ENCODE data around the gene P2RY6. TPM values are rescaled to one million over a fixed set of nuclear protein-coding genes. Genes with fewer than 3 reads are reported as not detected.

Gene P2RY6
- total and polyA plus RNA-seq, 12 donors, result 0.83 to 13.0 (median 1.8) TPM

DNA sequence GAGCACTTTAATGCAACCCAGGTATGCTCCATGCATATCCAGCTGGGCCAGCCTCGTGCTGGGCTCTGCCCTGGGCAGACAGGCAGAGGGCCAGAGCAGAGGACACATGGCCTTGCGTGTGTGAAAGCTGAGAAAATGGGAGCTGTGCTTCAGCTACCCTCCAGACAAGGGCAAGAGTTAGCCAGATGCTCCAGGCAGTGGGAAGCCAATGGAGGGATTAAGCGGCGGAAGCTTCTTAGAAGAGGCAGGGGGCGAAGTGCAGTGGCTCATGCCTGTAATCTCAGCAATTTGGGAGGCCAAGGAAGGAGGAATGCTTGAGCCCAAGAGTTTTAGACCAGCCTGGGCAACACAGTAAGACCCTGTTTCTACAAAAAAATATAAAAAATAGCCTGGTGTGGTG, 26.1 kb downstream of the P2RY6 start:
- Histone ChIP-seq H3K4me3 (no peak overlapping the region), H3K36me3 (peaks cover 0 to 16% (median 0%) of the 10 kb centered on the region in 9 donors), H3K9me3 (no peaks in the 10 kb centered on the region), H3K4me1 (peaks cover 0 to 9% (median 7%) of the 10 kb centered on the region in 9 donors), H3K27ac (no peak overlapping the region), H3K27me3 (no peaks in the 10 kb centered on the region)
- intact Hi-C loops (cut with DNase I), result loop anchor here in 3 of 10 donors (5.0 to 10.0 kb wide), 3 partner anchors 94 to 113 kb away; no protein-coding TSS in a partner anchor
- DNase-seq (no peak), ATAC-seq (no peak)
- WGBS, 2 donors, result 86 to 87% methylated on average over 5 of the region's 5 CpGs
- TF ChIP-seq, protein P1, sequence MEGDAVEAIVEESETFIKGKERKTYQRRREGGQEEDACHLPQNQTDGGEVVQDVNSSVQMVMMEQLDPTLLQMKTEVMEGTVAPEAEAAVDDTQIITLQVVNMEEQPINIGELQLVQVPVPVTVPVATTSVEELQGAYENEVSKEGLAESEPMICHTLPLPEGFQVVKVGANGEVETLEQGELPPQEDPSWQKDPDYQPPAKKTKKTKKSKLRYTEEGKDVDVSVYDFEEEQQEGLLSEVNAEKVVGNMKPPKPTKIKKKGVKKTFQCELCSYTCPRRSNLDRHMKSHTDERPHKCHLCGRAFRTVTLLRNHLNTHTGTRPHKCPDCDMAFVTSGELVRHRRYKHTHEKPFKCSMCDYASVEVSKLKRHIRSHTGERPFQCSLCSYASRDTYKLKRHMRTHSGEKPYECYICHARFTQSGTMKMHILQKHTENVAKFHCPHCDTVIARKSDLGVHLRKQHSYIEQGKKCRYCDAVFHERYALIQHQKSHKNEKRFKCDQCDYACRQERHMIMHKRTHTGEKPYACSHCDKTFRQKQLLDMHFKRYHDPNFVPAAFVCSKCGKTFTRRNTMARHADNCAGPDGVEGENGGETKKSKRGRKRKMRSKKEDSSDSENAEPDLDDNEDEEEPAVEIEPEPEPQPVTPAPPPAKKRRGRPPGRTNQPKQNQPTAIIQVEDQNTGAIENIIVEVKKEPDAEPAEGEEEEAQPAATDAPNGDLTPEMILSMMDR (IDR thresholded peaks at IDR 0.05), result no peak

DNA sequence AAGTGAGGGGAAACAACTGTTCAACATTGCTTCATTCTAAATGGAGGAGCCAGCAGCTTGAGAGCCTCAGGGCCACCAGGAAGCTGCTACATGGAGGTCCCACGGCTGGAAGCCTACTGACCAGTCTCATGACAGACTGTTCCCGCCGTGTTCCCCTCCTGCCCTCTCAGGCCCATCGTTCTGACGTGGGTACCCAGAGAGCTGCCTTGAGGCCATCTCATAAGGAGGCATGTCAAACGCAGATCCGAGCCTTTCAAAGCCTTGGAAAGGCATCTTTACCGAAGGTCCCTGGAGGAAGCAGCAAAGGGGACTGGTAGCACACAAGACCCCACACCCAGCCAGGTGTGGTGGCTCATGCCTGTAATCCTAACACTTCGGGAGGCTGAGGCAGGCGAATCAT, 27.6 kb downstream of the P2RY6 start:
- peaks cover 0 to 9% (median 7%) of the 10 kb centered on the region in 9 donors for H3K4me1 ChIP-seq
- intact Hi-C loops (cut with DNase I), result loop anchor here in 4 of 10 donors (5.0 to 10.0 kb wide), 3 partner anchors 93 to 115 kb away; no protein-coding TSS in a partner anchor
- no peaks in the 10 kb centered on the region for H3K9me3 ChIP-seq
- no peak for DNase-seq
- no peak overlapping the region for H3K27ac ChIP-seq
- ATAC-seq, result no peak
- TF ChIP-seq, protein P1 (IDR thresholded peaks at IDR 0.05), result no peak
- no peaks in the 10 kb centered on the region for H3K27me3 ChIP-seq
- H3K4me3 ChIP-seq, result no peak overlapping the region
- 93 to 94% methylated on average over 10 of the region's 10 CpGs for WGBS, 2 donors
- peaks cover 0 to 16% (median 0%) of the 10 kb centered on the region in 9 donors for H3K36me3 ChIP-seq

DNA sequence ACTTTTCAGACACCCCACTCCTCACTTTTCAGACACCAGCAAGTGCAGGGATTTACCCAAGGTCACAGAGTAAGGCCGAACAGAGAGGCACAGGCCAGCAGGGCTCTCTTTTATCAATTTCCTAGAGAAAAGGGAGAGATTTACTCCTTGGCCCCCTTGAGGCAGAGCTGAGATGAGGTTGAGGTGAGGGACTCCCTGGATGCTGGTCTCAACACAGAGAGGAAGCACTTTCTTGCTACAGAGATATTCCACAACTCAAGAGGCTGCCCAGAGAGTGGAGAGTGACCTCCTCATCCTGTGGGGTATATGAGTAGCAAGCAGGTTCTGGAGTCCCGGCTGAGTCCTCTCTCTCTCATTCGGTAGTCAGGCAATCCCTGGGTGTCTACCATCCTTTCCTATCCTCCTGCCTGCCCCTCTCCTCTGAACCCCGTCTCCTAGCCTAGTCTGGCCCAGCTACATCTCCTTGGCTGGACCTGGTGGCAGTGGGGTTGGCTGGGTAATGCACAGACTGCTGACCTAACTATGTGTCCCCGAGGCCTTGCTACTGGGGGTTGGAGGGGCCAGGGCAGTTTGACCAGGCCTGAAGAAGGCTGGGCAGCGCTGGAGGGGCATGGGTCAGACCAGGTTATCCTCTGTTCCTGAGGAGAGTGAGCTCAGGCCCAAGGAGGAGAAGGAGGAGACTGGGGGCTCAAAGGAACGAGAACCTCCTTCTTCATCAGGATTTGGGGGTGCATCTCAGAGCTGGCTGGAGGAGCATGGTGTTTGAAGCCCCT, 34.1 kb downstream of the P2RY6 start:
- Histone ChIP-seq H3K36me3 (peaks cover 0 to 13% (median 0%) of the 10 kb centered on the region in 9 donors), H3K27me3 (peaks cover 0 to 23% (median 0%) of the 10 kb centered on the region in 7 donors), H3K9me3 (no peaks in the 10 kb centered on the region), H3K4me3 (no peak overlapping the region), H3K27ac (peak overlapping the region in 4 of 10 donors; percentile 96 to 100 (median 99)), H3K4me1 (peaks cover 4 to 46% (median 26%) of the 10 kb centered on the region in 9 donors)
- TF ChIP-seq, protein P1 (IDR thresholded peaks at IDR 0.05), result no peak
- intact Hi-C loops (cut with DNase I), result loop anchor here in 7 of 10 donors (2.0 to 10.0 kb wide), 7 partner anchors 29 to 355 kb away; partner anchors contain the start of gene RELT (in 1 of the 7)
- no peak for ATAC-seq
- no peak for DNase-seq
- 68 to 87% methylated on average over 7 of the region's 7 CpGs for WGBS, 2 donors

DNA sequence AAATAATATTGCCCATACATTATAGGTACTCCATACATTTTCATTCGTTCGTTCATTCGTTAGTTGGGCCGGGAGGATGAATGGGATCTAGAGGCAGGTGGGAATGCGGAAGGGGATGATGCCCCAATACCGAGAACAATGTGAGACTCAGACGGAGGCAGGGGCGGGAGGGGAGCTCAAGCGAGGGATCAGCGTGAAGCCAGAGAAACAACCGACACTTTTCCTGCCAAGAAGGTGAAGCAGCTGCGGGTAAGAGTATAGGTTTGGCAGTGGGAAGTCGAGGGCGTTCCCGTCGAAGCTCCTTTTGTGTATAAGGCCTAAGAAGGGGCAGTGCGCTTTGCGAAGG, 34.8 kb downstream of the P2RY6 start:
- WGBS, 2 donors, result 13 to 17% methylated on average over 18 of the region's 18 CpGs
- ATAC-seq (no peak), DNase-seq (no peak)
- H3K27me3 ChIP-seq, result peaks cover 0 to 23% (median 0%) of the 10 kb centered on the region in 7 donors
- H3K4me1 ChIP-seq, result peaks cover 5 to 53% (median 33%) of the 10 kb centered on the region in 9 donors
- H3K27ac ChIP-seq, result peak overlapping the region in 9 of 10 donors; percentile 95 to 100 (median 98)
- TF ChIP-seq, protein P1 (IDR thresholded peaks at IDR 0.05), result no peak
- H3K9me3 ChIP-seq, result no peaks in the 10 kb centered on the region
- H3K4me3 ChIP-seq, result peak overlapping the region in 9 of 10 donors; percentile 67 to 88 (median 76)
- H3K36me3 ChIP-seq, result peaks cover 0 to 20% (median 0%) of the 10 kb centered on the region in 9 donors
- intact Hi-C loops (cut with DNase I), result loop anchor here in 9 of 10 donors (1.0 to 10.0 kb wide), 10 partner anchors 27 to 354 kb away; partner anchors contain the start of gene RELT (in 1 of the 9)

Measured in heart right ventricle (tissue), 16 donors.